ENCODE data around the gene MAVS. TPM values are rescaled to one million over a fixed set of nuclear protein-coding genes. Genes with fewer than 3 reads are reported as not detected.

The MAVS gene
- total and polyA plus RNA-seq, 7 donors: 14.0 to 61.3 (median 49.7) TPM

DNA sequence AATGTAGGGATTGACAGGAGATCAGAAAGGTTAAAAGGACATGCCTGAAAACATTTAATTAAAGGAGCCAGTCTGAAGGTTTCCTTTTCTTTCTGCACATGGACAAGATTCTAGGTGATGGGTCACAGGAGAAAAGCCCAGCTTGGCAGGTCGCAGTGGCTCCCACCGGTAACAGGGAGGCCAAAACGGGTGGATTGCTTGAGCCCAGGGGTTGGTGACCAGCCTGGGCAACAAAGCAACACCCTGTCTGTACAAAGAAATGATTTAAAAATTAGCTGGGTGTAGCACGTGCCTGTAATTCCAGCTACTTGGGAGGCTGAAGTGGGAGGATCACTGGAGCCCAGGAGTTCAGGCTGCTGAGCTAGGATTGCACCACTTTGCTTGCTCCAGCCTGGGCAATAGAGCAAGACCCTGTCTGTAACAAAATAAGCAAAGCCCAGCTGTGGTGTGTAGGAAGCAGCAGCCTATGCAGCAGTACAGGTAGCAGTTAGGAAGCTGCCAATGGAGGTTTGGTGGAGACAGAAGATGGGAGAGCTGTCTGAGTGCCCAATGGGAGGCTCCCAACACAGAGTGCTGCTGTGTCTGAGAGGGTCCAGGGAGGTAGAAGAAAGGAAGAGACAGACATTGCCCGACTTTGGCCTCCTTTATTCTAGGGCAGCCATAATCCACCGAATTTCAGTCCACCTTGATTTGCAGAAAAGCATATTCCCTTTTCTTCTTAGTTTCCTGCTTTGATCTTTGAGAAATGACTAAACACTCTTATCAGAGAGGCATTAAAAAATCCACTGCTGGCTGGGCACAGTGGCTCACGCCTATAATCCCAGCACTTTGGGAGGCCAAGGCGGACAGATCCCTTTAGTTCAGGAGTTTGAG, 33.4 kb upstream of the MAVS start:
- peak overlapping the region; percentile 82 for H3K27ac ChIP-seq
- intact Hi-C loops (cut with DNase I): no loop called here
- TF ChIP-seq, protein P1, sequence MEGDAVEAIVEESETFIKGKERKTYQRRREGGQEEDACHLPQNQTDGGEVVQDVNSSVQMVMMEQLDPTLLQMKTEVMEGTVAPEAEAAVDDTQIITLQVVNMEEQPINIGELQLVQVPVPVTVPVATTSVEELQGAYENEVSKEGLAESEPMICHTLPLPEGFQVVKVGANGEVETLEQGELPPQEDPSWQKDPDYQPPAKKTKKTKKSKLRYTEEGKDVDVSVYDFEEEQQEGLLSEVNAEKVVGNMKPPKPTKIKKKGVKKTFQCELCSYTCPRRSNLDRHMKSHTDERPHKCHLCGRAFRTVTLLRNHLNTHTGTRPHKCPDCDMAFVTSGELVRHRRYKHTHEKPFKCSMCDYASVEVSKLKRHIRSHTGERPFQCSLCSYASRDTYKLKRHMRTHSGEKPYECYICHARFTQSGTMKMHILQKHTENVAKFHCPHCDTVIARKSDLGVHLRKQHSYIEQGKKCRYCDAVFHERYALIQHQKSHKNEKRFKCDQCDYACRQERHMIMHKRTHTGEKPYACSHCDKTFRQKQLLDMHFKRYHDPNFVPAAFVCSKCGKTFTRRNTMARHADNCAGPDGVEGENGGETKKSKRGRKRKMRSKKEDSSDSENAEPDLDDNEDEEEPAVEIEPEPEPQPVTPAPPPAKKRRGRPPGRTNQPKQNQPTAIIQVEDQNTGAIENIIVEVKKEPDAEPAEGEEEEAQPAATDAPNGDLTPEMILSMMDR (IDR thresholded peaks at IDR 0.05): no peak

DNA sequence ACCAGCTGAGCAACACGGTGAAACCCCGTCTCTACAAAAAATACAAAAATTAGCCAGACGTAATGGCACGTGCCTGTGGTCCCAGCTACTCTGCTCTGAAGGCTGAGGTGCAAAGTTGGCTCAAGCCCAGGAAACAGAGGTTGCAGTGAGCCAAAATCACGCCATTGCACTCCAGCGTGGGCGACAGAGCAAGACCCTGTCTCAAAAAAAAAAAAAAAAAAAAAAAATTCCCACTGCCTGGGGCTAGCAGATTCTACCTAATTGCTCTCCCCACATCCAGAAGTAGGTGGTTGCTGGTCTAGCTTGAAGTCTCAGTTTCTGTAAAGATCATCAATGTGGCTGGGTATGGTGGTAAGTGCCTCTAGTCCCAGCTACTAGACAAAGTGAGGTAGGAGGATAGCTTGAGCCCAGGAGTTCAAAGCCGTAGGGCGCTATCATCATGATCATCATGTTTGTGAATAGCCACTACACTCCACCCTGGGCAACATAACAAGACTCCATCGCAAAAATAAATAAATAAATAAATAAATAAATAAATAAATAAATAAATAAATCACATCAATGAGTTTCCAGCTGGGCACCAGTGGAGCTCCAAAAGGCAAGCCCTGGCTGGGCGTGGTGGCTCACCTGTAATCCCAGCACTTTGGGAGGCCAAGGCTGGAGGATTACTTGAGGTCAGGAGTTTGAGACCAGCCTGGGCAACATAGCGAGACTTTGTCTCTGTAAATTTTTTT, 32.6 kb upstream of the MAVS start:
- intact Hi-C loops (cut with DNase I): no loop called here
- ATAC-seq: no peak
- no peak overlapping the region for H3K27ac ChIP-seq
- TF ChIP-seq, protein P1 (IDR thresholded peaks at IDR 0.05): no peak
- H3K4me1 ChIP-seq: peaks cover 32% of the 10 kb centered on the region
- no peaks in the 10 kb centered on the region for H3K9me3 ChIP-seq
- 84 to 88% (median 87%) methylated on average over 12 of the region's 12 CpGs for WGBS, 3 donors
- H3K36me3 ChIP-seq (ENCODE audit: insufficient read depth in 1 of 2, low read depth in 1 of 2): no peaks in the 10 kb centered on the region
- no peak overlapping the region for H3K4me3 ChIP-seq
- DNase-seq: no peak
- no peaks in the 10 kb centered on the region for H3K27me3 ChIP-seq (ENCODE audit: insufficient read depth in 3 of 3, low read length in 2 of 3)

More for the DNA sequence above, 33.4 kb upstream of the MAVS start:
- H3K9me3 ChIP-seq: no peaks in the 10 kb centered on the region
- ATAC-seq (no peak), DNase-seq (peak in 1 of 2 donors; percentile 27)
- 61 to 80% (median 73%) methylated on average over 8 of the region's 8 CpGs for WGBS, 3 donors
- peaks cover 33% of the 10 kb centered on the region for H3K4me1 ChIP-seq
- H3K4me3 ChIP-seq: no peak overlapping the region
- no peaks in the 10 kb centered on the region for H3K36me3 ChIP-seq (ENCODE audit: insufficient read depth in 1 of 2, low read depth in 1 of 2)
- no peaks in the 10 kb centered on the region for H3K27me3 ChIP-seq (ENCODE audit: insufficient read depth in 3 of 3, low read length in 2 of 3)

DNA sequence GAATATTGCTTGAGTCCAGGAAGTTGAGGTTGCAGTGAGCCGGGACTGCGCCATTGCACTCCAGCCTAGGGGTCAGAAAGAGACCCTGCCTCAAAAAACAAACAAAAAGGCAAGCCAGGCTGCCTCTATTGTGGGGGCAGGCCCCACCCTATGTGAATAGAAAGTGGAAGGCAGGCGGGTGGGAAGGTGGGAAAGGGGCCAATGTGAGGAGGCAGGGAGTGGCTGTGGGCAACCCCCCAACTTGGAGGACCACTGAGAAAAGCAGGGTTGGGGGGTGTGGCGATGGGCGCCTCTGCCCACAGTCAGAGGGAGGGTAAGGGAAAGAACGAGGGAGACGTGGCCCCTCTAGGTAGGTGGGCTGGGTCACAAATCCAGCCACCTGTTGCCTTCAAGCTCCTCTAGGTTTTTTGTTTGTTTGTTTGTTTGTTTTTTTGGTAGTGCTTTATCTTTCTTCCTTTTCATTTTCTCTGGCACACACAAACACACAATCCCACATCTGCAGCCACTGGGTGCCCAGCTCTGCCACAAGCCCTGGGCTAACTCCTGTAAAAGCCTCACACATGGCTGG, 31.6 kb upstream of the MAVS start:
- TF ChIP-seq, protein P1 (IDR thresholded peaks at IDR 0.05): no peak
- peaks cover 38% of the 10 kb centered on the region for H3K4me1 ChIP-seq
- 75 to 88% (median 84%) methylated on average over 7 of the region's 7 CpGs for WGBS, 3 donors
- intact Hi-C loops (cut with DNase I): no loop called here
- no peak overlapping the region for H3K27ac ChIP-seq
- H3K36me3 ChIP-seq (ENCODE audit: insufficient read depth in 1 of 2, low read depth in 1 of 2): no peaks in the 10 kb centered on the region
- DNase-seq (no peak), ATAC-seq (no peak)
- H3K9me3 ChIP-seq: no peaks in the 10 kb centered on the region
- H3K4me3 ChIP-seq: no peak overlapping the region
- H3K27me3 ChIP-seq (ENCODE audit: insufficient read depth in 3 of 3, low read length in 2 of 3): no peaks in the 10 kb centered on the region

DNA sequence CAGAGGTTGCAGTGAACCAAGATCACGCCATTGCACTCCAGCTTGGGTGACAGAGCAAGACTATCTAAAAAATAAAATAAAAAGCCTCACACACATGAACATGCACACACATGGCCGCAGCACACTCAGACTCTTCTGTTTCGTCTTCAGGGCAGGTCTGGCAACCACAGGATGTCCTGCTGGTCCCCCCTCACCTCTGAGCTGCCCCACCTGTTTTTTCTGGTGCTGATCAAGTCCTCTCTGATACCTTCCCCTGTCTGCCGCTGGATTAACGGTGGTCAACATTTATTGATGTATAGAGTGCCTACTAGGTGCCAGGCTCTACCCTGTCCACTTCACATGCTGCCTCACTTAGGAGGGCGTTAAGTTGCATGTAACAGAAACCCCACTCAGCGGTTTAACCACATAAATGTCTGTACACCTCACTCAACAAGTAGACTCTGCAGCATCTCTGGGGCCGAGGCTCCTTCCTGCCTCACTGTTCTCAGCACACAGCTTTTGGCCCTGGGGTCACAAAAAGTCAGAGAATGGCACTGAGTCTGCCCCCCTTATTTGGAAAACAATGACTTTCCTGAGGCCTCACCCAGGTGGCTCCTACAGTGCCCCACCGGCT, 30.8 kb upstream of the MAVS start:
- WGBS, 3 donors: 76 to 86% (median 81%) methylated on average over 9 of the region's 9 CpGs
- H3K4me1 ChIP-seq: peaks cover 31% of the 10 kb centered on the region
- no peak overlapping the region for H3K4me3 ChIP-seq
- intact Hi-C loops (cut with DNase I): no loop called here
- TF ChIP-seq, protein P1 (IDR thresholded peaks at IDR 0.05): no peak
- no peaks in the 10 kb centered on the region for H3K9me3 ChIP-seq
- H3K36me3 ChIP-seq (ENCODE audit: insufficient read depth in 1 of 2, low read depth in 1 of 2): no peaks in the 10 kb centered on the region
- H3K27ac ChIP-seq: no peak overlapping the region
- ATAC-seq: no peak
- no peak for DNase-seq
- no peaks in the 10 kb centered on the region for H3K27me3 ChIP-seq (ENCODE audit: insufficient read depth in 3 of 3, low read length in 2 of 3)
